Midbrain (tissue), 1 donor: ENCODE data around the gene SCUBE1.

Source experiments
- DNase-seq: peaks from one replicate; lab custom pipeline; 2025; lab: John Stamatoyannopoulos, UW

The SCUBE1 gene

DNA sequence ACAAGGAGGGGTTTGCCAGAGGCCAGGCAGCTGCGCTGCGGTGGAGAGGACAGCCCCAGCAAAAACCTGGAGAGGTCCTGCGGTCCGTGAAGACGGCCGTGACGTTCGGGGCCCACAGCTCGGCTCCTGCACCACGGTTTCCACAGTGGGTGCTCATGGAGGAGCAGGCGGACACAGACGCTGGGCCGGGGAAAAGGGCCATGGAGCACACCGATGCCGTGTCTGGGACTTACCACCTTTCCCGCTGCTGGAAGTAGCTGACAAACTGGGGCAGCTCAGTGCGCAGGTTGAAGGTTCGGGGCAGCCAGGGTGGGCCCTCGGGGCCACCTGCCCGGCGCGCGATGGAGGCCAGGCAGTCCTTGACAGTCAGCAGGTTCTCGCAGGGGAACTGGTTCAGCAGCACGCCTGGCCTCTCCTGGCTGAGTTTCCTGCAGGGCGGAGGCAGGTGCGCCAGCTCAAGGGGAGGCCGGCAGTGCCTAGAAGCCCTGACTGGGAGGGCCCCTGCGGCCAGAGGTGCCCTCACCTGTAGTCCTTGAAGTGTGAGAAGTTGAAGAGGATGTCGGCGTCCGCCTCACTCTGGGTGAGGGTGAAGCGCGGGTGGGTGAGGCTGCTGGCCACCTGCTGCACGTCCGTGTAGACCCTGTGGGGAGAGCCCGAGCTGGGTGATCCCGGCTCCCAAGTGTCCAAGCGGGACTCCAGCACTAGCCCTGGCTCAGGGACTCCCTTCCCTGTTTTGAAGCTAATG is 169.0 kb downstream of the SCUBE1 start:
- no peak for DNase-seq

DNA sequence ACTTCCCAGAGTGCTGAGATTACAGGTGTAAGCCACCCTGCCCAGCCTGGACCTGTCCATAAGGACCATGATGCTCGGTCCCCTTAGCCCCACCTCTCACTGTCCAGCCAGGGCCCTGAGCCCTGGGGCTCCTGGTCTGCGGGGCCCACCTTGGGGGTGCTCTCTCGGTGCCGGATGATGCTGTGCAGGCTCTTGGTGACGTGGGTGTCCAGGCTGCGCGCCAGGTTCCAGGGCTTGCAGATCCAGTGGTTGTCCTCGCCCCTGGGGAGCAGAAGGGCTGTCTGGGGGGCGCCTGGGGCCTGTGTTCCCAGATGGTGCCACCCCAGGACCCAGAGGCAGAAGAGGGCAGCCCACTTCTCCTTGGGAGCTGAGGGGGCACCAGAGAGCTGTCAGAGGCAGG is 169.6 kb downstream of the SCUBE1 start:
- no peak for DNase-seq

DNA sequence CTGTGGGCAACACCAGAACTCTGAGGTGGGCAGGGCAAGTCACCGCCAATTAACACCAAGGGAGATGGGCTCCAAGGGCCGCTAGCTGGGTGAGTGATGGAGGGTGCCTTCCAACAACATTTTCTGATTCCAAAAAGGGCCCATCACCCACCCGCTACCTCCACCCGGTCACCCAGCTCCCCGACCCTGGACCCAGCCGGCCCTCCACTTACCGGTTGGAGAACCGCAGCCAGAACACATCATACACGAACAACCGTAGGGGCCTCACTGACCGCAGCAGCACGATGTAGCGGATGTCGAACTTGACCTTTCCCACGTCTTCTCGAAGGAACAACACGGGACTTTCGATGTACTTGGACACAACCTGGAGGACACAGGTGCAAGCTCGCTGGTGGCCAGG is 171.0 kb downstream of the SCUBE1 start:
- no peak for DNase-seq

DNA sequence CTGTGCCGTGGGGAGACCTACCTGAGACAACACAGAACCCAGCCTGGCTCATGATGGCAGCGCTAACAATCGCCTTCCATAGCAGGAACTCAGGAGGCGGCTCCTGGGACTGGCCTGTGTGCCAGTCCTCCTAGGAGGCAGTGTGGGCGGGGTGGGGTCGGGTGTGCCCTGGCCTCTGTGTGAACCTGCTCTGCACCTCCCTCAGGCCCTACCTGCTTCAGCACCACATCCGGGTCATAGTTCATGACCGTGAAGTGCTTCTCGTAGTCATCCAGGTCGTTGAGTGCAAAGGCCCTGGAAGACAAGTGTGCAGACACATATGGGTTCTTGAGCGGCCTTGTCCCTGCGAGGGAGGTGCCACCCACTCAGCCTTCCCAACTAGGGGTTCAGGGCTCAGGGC is 171.6 kb downstream of the SCUBE1 start:
- no peak for DNase-seq

DNA sequence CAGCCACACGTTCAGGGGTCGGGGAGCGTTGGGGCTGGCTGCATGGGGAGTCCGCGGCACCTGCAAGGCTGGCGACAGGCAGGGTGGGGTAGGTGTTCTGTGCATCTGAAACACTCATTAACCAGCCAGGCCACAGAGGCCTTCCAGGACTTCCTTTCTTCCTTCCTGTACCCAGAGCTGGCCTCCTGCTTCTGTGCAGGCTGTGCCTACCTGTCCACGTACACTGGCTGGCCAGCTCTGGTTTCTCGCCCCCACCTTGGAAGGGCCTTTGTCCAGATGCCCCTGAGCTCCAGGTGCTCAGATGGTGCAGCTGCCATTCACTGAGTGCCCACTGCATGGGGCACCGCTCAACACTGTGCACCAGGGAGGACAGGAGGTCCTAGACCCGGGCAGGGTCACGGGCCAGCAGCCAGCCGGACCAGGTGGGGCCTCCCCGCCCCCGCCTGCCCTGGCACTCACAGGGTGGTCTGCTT is 172.1 kb downstream of the SCUBE1 start:
- no peak for DNase-seq

DNA sequence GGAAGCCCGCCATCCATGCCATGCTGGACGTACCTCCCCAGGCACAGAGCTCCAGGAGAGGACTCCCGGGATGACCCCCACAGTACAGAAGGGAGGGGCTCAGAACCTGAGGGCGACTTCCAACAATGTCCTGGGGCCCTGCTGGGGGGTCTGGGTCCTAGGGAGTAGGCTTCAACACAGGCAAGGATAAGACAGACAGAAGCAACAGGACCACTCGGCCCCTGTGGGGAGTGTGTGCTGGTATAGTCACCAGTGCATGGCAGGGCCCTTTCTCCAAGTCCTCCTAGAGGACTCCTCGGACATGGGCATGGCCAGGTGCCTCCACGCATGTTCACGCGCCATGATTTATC is 173.1 kb downstream of the SCUBE1 start:
- no peak for DNase-seq

DNA sequence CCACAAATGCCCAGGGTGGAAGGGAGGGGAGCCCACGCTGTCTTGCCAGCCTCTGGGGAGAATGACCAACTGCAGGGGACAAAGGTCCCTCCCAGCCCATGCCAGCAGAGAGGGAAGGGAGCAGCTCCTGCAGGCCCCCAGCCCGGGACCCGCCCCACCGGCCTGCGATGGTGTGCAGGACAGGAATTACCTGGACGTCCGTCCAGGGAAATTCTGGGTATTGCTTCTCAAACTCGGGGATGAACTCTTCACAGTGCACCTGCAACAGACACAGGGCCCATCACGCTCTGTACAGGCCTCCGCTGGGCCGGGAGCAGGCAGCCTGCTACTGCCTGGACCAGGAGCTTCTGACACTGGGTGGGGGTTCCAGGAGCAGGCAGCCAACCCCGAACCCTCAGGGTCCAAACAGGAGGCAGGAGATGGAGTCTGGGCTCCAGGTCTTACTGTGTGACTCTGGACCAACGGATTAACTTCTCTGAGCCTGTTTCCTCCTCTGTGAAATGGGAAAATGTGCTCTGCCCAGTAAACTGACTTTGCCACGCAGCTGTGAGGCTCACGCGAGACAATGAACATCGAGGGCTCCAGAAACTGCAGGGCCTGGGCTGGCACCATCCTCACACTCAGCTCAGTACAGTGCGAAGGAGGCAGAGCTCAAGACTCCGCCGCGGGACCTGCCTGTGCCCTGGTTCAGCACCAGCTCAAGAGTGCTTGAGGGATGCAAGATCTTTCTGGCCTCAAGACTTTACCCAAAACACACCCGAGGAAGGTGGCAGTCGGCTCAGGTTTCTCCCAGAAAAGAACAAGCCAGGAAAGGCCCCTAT is 173.7 kb downstream of the SCUBE1 start:
- no peak for DNase-seq

DNA sequence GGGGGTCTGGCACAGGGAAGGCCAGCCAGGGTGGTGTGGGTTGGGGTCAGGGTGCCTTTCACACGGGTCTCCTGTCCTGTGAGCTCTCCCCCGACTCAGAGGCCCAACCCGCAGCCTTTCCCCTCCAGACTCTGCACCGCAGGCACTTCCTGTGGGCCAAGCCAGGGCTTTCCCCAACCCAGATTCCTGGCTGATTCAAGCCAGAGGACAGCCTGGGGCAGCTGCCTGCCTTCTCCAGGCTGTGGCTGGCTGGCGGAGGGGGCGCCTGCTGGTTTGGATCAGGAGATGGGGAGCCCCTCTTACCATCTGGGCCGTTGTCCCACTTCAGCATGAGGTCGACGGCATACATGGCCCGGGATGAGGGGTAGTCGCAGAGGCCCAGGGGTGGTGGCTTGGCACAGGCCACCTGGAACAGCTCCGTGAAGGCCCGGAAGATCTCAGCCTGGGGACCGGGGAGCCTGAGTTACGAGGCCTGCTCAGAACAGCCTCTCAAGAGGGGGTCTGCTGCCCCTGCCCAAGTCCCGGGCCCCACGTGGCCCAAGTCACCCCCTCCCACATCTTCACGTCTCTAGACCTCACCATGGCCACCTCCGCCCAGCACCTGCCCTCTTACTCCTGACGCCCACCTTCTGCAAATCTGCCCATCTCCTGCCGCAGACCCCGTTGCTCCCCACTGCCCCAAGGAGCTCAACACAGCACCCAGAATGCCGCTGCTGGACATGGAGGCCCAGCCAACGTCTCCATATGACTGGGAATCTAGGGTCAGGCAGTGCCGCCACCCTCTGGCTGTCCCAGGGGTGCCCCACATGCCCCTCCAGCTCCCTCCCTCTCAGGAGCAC is 174.5 kb downstream of the SCUBE1 start:
- no peak for DNase-seq

DNA sequence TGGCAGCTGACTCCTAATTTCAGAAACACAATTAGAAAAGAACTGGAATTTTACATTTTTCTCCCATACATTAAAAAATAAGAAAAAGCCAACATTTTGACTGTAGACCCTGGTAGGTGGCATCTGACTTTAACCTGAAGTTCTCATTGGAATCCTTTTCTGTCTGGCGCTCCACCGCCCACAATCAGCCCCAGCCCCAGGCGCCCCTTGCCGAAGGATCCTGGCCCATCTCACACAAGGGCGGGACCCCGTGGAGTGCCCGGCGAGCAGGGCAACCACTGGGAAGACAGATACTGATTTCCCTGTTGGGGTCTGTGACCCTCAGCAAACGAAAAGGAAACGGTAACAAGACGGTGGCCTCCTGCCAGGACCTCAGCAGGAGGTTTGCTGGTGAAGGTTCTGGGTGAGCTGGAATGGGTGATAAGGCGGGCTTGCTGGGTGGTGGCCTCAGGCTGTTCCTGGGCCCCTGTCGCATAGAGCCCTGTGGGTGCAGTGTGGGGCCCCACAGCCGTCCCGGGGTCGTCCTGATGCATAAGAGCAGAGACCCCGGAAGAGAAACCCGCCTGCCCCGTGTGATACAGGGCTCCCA is 176.1 kb downstream of the SCUBE1 start:
- DNase-seq: no peak

DNA sequence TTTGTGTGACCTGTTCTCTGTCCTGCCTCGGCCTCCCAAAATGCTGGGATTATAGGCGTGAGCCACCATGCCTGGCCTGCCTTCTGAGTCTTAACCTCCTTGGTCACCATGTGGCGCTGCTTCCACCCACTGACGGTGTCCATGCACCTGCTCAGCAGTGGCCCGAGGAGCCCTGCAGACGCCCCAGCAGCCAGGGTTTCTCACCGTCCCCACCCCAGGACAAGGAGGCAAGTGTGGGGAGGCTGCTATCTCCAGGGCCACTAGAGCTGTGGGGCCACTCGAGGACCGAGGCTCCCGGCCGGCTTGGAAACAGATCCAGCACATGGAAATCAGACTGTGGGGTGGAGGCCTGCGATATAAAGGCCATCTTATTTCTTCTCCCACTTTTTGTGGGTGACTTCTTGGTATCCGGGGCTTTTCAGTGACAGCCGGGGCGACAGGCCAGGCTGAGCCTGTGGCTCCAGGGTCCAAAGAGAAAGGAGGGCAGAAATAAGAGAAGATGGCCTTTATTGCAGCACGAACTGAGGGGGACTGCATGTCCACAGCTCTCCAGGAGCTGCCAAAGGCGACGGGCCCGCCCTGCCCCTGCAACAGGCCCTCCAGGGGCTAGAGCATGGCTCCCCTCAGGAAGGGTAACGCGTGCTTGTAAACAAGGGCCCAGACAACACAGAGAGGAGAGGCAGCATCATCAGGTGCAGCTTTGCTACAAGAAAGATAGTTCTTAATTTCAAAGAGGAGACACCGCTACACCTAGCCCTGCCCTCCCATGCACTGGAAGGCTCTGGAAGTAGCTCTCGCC is 176.8 kb downstream of the SCUBE1 start:
- DNase-seq: no peak

DNA sequence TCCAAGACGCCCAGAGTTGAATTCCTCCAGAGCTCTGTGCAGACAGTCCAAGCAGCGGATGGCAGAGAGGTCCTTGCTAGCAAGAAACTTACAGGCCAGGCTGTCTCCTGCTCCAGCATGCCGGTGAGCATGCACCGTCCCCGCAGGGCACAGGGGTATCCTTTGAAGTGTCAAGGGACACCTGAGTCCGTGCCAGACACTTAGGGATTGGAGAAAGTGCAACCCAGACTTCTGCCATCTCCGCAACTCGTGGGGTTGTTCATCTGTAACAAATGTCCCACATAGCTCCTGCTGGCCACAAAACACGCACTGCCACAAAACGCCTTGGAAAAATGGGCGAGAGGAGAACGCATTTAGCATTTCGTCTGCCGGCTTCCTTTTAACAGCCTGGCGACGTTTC is 178.5 kb downstream of the SCUBE1 start:
- DNase-seq: no peak

DNA sequence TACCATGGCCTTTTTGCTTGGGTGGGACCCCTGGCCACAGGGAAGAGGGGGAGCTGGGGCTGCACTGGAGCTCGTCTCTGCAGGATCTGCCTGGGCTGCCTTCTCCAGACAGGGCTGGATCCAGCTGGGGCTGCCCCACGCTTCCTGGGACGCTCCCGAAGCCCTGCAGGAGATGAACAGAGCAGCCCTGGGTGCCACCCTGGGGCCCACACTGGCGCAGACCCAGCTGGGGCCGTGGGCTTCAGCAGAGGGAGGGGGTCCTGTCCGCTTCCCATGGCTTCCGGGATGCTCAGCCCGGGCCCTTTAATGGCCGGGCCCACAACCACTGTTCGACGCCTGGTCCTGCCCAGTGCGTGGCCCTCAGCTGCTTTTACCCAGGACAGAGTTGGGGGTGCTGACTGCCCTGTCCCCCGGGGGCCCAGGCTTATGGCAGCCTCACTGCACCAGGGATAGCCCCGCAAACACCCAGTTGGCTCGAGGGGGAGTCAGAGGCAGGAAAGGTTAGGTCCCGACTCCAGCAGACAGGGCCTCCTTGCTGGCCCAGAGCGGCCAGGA is 179.9 kb downstream of the SCUBE1 start:
- DNase-seq: no peak

DNA sequence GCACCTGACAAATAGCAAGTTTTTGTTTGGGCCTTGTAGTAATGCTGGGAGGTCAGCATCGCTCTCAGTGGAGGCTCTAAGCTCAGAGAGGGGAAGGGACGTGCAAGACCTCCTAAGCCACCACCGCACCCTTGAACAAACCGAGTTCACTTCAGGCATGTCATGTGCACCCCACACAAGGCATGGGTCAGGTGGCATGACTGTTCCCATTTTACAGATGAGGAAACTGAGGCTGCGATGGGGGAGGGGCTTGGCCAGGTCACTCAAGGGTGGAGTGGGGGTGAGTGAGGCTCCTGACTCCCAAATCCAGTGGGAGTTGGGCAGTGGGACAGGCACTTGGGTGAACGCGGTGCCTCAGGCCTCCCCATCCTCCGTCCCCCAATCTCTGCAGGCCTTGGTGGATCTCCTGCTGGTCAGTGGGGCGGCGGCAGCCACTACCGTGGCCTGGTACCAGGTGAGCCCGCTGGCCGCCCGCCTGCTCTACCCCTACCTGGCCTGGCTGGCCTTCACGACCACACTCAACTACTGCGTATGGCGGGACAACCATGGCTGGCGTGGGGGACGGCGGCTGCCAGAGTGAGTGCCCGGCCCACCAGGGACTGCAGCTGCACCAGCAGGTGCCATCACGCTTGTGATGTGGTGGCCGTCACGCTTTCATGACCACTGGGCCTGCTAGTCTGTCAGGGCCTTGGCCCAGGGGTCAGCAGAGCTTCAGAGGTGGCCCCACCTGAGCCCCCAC is 180.6 kb downstream of the SCUBE1 start:
- DNase-seq: no peak

DNA sequence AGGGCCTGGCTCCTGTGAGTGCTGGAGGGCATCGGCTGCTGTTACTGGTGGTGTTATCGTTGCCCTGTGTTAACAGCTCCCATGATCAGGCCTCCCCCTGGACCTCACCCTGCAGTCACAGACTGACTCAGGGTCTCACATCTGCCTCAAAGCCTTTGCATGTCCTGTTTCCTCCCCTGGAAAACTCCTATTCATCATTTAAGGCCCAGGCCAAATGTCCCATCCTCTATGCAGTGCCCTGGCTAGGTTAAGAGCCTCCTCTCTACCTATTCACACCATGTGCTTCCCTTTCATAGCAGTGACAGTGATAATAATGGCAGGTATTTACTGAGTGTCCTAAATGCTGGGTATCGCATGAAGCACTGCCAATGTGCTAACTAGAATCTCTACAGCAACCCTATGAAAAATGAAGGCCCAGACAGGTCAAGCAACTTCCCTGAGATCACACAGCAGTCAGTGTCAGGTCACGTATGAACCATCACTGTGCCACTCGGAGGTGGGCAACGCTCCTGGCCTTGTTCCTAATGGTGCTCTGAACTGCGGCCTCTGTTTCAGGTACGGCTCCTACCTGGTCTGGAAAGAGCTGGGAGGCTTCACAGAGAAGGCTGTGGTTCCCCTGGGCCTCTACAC is 182.6 kb downstream of the SCUBE1 start:
- DNase-seq: no peak

DNA sequence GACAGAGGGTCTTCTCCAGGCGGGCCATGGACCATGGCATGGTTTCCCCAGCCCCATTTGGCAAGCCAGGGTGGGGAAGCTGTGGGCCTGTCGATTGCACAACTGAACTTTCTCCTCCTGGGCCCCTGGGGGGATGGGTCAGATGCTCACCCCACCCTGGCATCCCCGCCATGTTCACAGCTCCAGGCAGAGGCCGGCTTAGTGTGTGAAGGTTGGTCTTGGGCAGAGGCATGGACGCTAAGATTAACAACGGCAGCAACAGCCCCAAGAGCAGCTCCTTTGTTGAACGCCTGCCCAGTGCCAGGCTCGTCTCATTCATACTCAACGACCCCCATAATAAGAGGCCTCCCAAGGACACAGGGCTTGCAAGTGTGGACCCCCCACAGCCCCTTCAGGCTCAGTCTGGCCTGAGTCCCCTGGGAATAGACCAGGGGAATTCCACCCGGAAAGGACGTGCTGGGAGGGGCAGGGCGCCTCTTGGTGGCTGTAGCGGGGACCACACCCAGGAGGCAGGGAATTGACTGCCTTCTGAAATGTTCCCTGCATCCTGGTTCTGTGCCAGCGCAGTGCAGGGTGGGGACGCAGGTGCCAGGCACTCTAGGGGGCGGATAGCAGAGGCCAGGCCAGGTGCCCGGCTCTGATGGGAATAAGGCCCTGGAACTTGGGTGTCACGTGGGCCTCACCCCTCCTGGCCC is 183.5 kb downstream of the SCUBE1 start:
- no peak for DNase-seq

DNA sequence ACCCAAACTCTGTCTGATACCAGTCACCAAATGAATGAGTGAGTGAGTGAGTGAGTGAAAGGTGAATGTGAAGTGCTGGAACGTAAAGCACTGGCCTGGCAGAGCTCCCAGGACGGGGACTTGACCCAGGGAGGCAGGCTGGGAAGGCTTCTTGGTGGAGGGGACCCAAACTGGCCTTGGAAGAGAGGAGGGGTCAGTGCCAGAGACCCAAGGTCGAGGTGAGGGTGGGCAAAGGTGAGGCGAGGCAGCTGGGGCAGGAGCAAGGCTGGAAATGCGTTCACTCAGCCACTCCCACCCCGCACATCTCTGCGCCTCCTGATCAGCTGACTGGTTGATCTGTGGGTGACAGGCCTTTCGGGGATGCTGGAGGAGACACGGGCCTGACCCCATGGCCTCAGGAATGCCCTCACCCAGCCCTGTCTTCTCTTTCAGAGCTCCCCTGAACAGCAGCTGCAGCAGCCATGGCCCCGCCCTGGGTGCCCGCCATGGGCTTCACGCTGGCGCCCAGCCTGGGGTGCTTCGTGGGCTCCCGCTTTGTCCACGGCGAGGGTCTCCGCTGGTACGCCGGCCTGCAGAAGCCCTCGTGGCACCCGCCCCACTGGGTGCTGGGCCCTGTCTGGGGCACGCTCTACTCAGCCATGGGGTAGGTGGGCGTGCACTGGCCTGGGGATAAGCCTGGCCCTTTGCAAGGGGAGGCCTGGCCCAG is 184.2 kb downstream of the SCUBE1 start:
- no peak for DNase-seq

DNA sequence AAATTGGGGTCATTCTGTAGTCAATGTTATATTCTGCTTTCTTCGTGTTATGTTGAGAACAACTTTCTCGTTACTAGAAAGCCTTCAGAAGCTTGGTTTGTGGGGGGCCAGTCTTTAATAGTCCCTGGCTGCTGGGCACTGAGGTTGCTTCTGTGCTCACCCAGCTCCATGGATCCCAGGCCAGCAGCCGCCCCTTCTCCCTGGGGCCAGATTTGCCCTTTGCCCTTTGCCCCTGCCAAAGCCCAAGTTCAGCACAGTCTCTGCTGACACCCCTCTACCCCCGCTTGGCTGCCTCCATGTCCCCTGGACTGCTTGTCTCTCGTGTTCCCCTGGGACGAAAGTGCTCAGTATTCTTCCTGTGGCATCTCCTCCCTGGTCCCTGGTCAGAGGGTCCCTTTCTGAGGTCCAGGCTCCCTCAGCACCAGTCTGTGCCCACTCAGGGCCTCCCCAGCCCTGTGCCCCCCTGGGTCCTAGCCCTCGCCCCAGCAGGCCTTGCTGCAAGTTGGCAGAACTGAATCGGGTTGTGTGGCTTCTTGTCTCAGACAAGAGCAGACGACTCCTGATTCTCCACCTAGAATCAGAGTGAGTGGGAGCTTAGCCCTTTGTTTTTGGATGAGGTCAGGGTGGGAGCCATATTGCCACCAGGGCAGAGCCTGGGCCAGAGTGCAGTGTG is 185.2 kb downstream of the SCUBE1 start:
- no peak for DNase-seq

DNA sequence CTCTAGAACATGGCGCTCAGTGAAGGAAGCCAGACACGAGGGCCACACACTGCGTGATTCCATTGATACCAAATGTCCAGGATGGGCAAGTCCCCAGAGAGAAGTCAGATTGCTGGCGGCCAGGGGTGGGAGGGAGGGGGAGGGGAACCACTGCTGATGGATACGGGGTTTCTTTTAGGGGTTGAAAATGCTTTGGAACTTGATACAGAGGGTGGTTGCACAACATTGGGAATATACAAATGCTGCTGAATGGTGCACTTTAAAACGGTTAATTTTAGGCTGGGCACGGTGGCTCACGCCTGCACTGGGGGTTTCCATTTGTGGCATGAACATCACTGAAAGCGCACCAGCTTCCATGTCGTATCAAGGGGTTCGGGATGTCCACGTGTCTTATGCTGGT is 186.8 kb downstream of the SCUBE1 start:
- no peak for DNase-seq
